KBM-7 (cell line): ENCODE results near the gene BCKDHA.
"Not testable (repeated sequence)": the region's sequence is repeated elsewhere in the genome, so short reads cannot be mapped to it uniquely, and the experiment has no call there.

ENCODE experiments used
- DNase-seq: peaks from one replicate; pipeline ENCODE4 v3.0.0-alpha.2; 2015
- in situ Hi-C: fragments of 300-500 bp; cut with MboI; formaldehyde crosslinking; loops from 2 replicates; pipeline ENCODE4 v1.14.3; 2020; ENCODE audit warnings: low sequenced_read_pairs, low pct_unique_long_range_greater_than_20kb, mixed read lengths

Gene BCKDHA

GRCh38 chr19:41421314-41421713, 23.7 kb downstream of the BCKDHA start:
- in situ Hi-C loops = no loop called here
- DNase-seq = no peak

- in situ Hi-C loops = no loop called here
- DNase-seq = no peak
Observed at GRCh38 chr19:41421973-41422372, 24.4 kb downstream of the BCKDHA start.

GRCh38 chr19:41422456-41422855, 24.8 kb downstream of the BCKDHA start:
- in situ Hi-C loops = no loop called here
- no peak for DNase-seq

GRCh38 chr19:41422955-41423354, 25.3 kb downstream of the BCKDHA start:
- DNase-seq = no peak
- in situ Hi-C loops = no loop called here

- in situ Hi-C loops = no loop called here
- DNase-seq = peak; percentile 45
Observed at GRCh38 chr19:41424335-41425173, 26.9 kb downstream of the BCKDHA start.

GRCh38 chr19:41425174-41426115, 27.8 kb downstream of the BCKDHA start:
- DNase-seq = no peak
- in situ Hi-C loops = no loop called here

- in situ Hi-C loops = no loop called here
- DNase-seq = no peak
Observed at GRCh38 chr19:41426116-41426841, 28.7 kb downstream of the BCKDHA start.

- in situ Hi-C loops = no loop called here
Observed at GRCh38 chr19:41426952-41427646, 29.5 kb downstream of the BCKDHA start, which contains the start of gene B3GNT8. TSS of gene B3GNT8 (minus strand) at chr19:41427374. CDS start at chr19:41426778, 596 bp downstream.

GRCh38 chr19:41427647-41428480, 30.2 kb downstream of the BCKDHA start:
- in situ Hi-C loops = no loop called here
- peak; percentile 91 for DNase-seq

More at GRCh38 chr19:41426952-41427646, 29.5 kb downstream of the BCKDHA start, which contains the start of gene B3GNT8:
- peak; percentile 63 for DNase-seq

GRCh38 chr19:41428481-41428859, 30.9 kb downstream of the BCKDHA start:
- in situ Hi-C loops = no loop called here
- no peak for DNase-seq

- DNase-seq = no peak
Observed at GRCh38 chr19:41430922-41431321, 33.3 kb downstream of the BCKDHA start.

GRCh38 chr19:41431426-41432386, 34.1 kb downstream of the BCKDHA start:
- peak; percentile 72 for DNase-seq

More at GRCh38 chr19:41430922-41431321, 33.3 kb downstream of the BCKDHA start:
- in situ Hi-C loops = no loop called here

GRCh38 chr19:41433171-41433570, 35.6 kb downstream of the BCKDHA start:
- in situ Hi-C loops = no loop called here

More at GRCh38 chr19:41431426-41432386, 34.1 kb downstream of the BCKDHA start:
- in situ Hi-C loops = no loop called here

GRCh38 chr19:41434450-41434849, 36.8 kb downstream of the BCKDHA start:
- in situ Hi-C loops = no loop called here
- peak; percentile 50 for DNase-seq

More at GRCh38 chr19:41433171-41433570, 35.6 kb downstream of the BCKDHA start:
- no peak for DNase-seq

GRCh38 chr19:41435376-41435775, 37.8 kb downstream of the BCKDHA start:
- DNase-seq, in situ Hi-C loops: not testable (repeated sequence)

- in situ Hi-C loops = no loop called here
- no peak for DNase-seq
Observed at GRCh38 chr19:41435936-41436673, 38.5 kb downstream of the BCKDHA start.
